ENCODE measurements around the gene IMP3. TPM values are rescaled to one million over a fixed set of nuclear protein-coding genes. Genes with fewer than 3 reads are reported as not detected.
A peak's percentile ranks its signal among the peaks of the same experiment; 100 is the strongest.
"Not testable (repeated sequence)": the region's sequence is repeated elsewhere in the genome, so short reads cannot be mapped to it uniquely, and the experiment has no call there.

Gene IMP3
- 100 to 1,000 TPM in 2 of 6 experiments, 10 to 100 TPM in 4; 37.7 to 192 (median 44.4) TPM for total RNA-seq
- long read RNA-seq, transcript IMP3-202 (1 exons, 1,237 nt), result major isoform, 39 of 39 reads
- long read RNA-seq, partial matches to known transcripts, result 0 of 39 reads
- long read RNA-seq, other reads (novel, unspliced or antisense), result 0 of 39 reads

- H3K4me3 ChIP-seq, result peak within 1 kb of the TSS; percentile 94 to 99 (median 96)
- H3K27me3 ChIP-seq, result no peaks in the 10 kb centered on the region
- peaks cover 0 to 33% (median 13%) of the 10 kb centered on the region in 4 donors for H3K4me1 ChIP-seq
- peak; percentile 87 to 95 (median 90) for ATAC-seq
- TF ChIP-seq CTCF (IDR thresholded peaks at IDR 0.05) (no peak), POLR2A (IDR thresholded peaks at IDR 0.05) (peak; percentile 99)
- no peaks in the 10 kb centered on the region for H3K9me3 ChIP-seq
- intact Hi-C loops (cut with DNase I), result loop anchor here in 1 of 2 donors (10.0 kb wide), 1 partner anchor 45 kb away; no protein-coding TSS in a partner anchor
- H3K27ac ChIP-seq, result peak within 1 kb of the TSS; percentile 94 to 99 (median 97)
- peak; percentile 93 to 97 (median 96) for DNase-seq
- 0% methylated on average over 24 of the region's 83 CpGs for WGBS (ENCODE audit: insufficient coverage, low coverage, low lambda C conversion rate, missing lambda C conversion rate)
- no peaks in the 10 kb centered on the region for H3K36me3 ChIP-seq
Observed at GRCh38 chr15:75639709-75640482, at the start of gene IMP3. Gene IMP3 (minus strand): TSS chr15:75640224. CDS start chr15:75640168, 56 bp downstream.

- not testable (repeated sequence) for H3K27ac ChIP-seq, H3K9me3 ChIP-seq, H3K36me3 ChIP-seq, DNase-seq, H3K4me1 ChIP-seq, H3K4me3 ChIP-seq, ATAC-seq, H3K27me3 ChIP-seq
- WGBS (ENCODE audit: insufficient coverage, low coverage, low lambda C conversion rate, missing lambda C conversion rate), result no CpG with 5 or more reads among the region's 20 CpGs
- intact Hi-C loops (cut with DNase I), result loop anchor here in 1 of 2 donors (10.0 kb wide), 1 partner anchor 55 kb away; no protein-coding TSS in a partner anchor
Observed at GRCh38 chr15:75689429-75689828, 49.4 kb upstream of the IMP3 start.

GRCh38 chr15:75688831-75689230 lies 48.8 kb upstream of the IMP3 start:
- intact Hi-C loops (cut with DNase I), result loop anchor here in 1 of 2 donors (10.0 kb wide), 1 partner anchor 54 kb away; no protein-coding TSS in a partner anchor
- TF ChIP-seq CTCF (IDR thresholded peaks at IDR 0.05), result no peak
- Histone ChIP-seq H3K4me1 (peaks cover 0 to 1% (median 0%) of the 10 kb centered on the region in 4 donors), H3K4me3 (no peak overlapping the region), H3K36me3 (no peaks in the 10 kb centered on the region), H3K9me3 (no peaks in the 10 kb centered on the region), H3K27me3 (no peaks in the 10 kb centered on the region), H3K27ac (no peak overlapping the region)
- WGBS (ENCODE audit: insufficient coverage, low coverage, low lambda C conversion rate, missing lambda C conversion rate), result no CpG with 5 or more reads among the region's 26 CpGs
- no peak for ATAC-seq
- no peak for DNase-seq

GRCh38 chr15:75688278-75688557 lies 48.2 kb upstream of the IMP3 start:
- Histone ChIP-seq H3K36me3 (no peaks in the 10 kb centered on the region), H3K9me3 (no peaks in the 10 kb centered on the region), H3K4me1 (peaks cover 0 to 6% (median 2%) of the 10 kb centered on the region in 4 donors), H3K27me3 (no peaks in the 10 kb centered on the region), H3K4me3 (no peak overlapping the region), H3K27ac (no peak overlapping the region)
- DNase-seq, result no peak
- no peak for ATAC-seq
- 81% methylated on average over 5 of the region's 7 CpGs for WGBS (ENCODE audit: insufficient coverage, low coverage, low lambda C conversion rate, missing lambda C conversion rate)
- TF ChIP-seq CTCF (IDR thresholded peaks at IDR 0.05), result no peak
- TF ChIP-seq POLR2A (IDR thresholded peaks at IDR 0.05), result no peak
- intact Hi-C loops (cut with DNase I), result loop anchor here in 1 of 2 donors (10.0 kb wide), 1 partner anchor 53 kb away; no protein-coding TSS in a partner anchor
